ENCODE measurements around the gene GALNT2.

GRCh38 chr1:230248889-230249270 is 181.8 kb downstream of the GALNT2 start:
- TF ChIP-seq CTCF (IDR thresholded peaks at IDR 0.05; ENCODE audit: insufficient read depth, low read length) (no peak), POLR2AphosphoS5 (IDR thresholded peaks at IDR 0.05; ENCODE audit: low read depth) (no peak), REST (IDR thresholded peaks at IDR 0.05; ENCODE audit: insufficient replicate concordance, low read depth) (no peak)
